Endodermal cell (in vitro differentiated cells): ENCODE measurements around the gene DHRS1. TPM values are rescaled to one million over a fixed set of nuclear protein-coding genes. Genes with fewer than 3 reads are reported as not detected.

ENCODE experiments used
- DNase-seq: peaks from one replicate; pipeline ENCODE4 v3.0.0-alpha.2; 2017
- H3K27ac ChIP-seq: 2 replicates; pipeline ENCODE4 v1.5.1; 2013; ENCODE audit warnings: mild to moderate bottlenecking, low read depth, low read length, moderate library complexity
- H3K27me3 ChIP-seq: 2 replicates; pipeline ENCODE4 v1.6.1; 2013; ENCODE audit warnings: mild to moderate bottlenecking, low read length, moderate library complexity; ENCODE audit not compliant: insufficient read depth, control insufficient read depth, poor library complexity, severe bottlenecking
- H3K36me3 ChIP-seq: 2 replicates; pipeline ENCODE4 v1.7.0; 2013; ENCODE audit warnings: mild to moderate bottlenecking, low read length, moderate library complexity; ENCODE audit not compliant: control insufficient read depth, insufficient read depth
- H3K4me1 ChIP-seq: one replicate; pipeline ENCODE4 v1.7.0; 2013; ENCODE audit warnings: low read length; ENCODE audit not compliant: control insufficient read depth, insufficient read depth
- H3K4me3 ChIP-seq: 2 replicates; pipeline ENCODE4 v1.5.1; 2013; ENCODE audit warnings: mild to moderate bottlenecking, low read length, moderate library complexity
- H3K9ac ChIP-seq: 2 replicates; pipeline ENCODE4 v1.6.1; 2013; ENCODE audit warnings: mild to moderate bottlenecking, low read length, moderate library complexity; ENCODE audit not compliant: poor library complexity, severe bottlenecking; ENCODE audit errors: extremely low read depth
- H3K9me3 ChIP-seq: 2 replicates; pipeline ENCODE4 v1.6.1; 2013; ENCODE audit warnings: mild to moderate bottlenecking, low read length, moderate library complexity; ENCODE audit not compliant: control insufficient read depth
- H3K27ac Mint-ChIP-seq: 2 replicates; pipeline ENCODE4 v1.8.0; 2020; ENCODE audit warnings: mixed read lengths
- H3K27me3 Mint-ChIP-seq: 2 replicates; pipeline ENCODE4 v1.8.0; 2021; ENCODE audit warnings: mild to moderate bottlenecking, mixed read lengths; ENCODE audit not compliant: insufficient read depth
- H3K36me3 Mint-ChIP-seq: 2 replicates; pipeline ENCODE4 v1.8.0; 2020; ENCODE audit warnings: low read depth, mixed read lengths
- H3K4me1 Mint-ChIP-seq: 2 replicates; pipeline ENCODE4 v1.8.0; 2020; ENCODE audit warnings: mixed read lengths
- H3K4me3 Mint-ChIP-seq: 2 replicates; pipeline ENCODE4 v1.8.0; 2020; ENCODE audit warnings: mild to moderate bottlenecking, moderate library complexity, mixed read lengths
- H3K9me3 Mint-ChIP-seq: 2 replicates; pipeline ENCODE4 v1.8.0; 2020; ENCODE audit warnings: mild to moderate bottlenecking, mixed read lengths
- WGBS, 2 experiments: methylation state at CpG; one replicate each; pipeline versions ENCODE4 v1.1.5 to v1.1.7; 2013; ENCODE audit warnings: missing lambda C conversion rate in 2 of 2, mixed read lengths in 1 of 2; ENCODE audit not compliant: insufficient coverage in 1 of 2, insufficient read length in 1 of 2; 5-methylcytosine and 5-hydroxymethylcytosine counted together
- total RNA-seq, 2 donors: library from RNA; stranded (reverse); fragmentation: NEBNext Ultra II Directional in 1 of 2; extraction: Animal tissue kit (Norgen Biotek cat#: 25700) in 1 of 2; gene quantifications; 2 replicates in 1 of 2; 3 replicates in 1 of 2; pipeline ENCODE4 v1.2.1, GENCODE V29; 2021
- TF ChIP-seq, protein P1 (sequence below): fragments of 200-600 bp; sonication (generic); conservative IDR thresholded peaks from 2 replicates; pipeline ENCODE4 v1.5.0; 2021; ENCODE audit warnings: antibody characterized with exemption, mild to moderate bottlenecking

The DHRS1 gene
- total RNA-seq, 2 donors from 2014 or later, result 21.2 to 22.5 TPM

DNA sequence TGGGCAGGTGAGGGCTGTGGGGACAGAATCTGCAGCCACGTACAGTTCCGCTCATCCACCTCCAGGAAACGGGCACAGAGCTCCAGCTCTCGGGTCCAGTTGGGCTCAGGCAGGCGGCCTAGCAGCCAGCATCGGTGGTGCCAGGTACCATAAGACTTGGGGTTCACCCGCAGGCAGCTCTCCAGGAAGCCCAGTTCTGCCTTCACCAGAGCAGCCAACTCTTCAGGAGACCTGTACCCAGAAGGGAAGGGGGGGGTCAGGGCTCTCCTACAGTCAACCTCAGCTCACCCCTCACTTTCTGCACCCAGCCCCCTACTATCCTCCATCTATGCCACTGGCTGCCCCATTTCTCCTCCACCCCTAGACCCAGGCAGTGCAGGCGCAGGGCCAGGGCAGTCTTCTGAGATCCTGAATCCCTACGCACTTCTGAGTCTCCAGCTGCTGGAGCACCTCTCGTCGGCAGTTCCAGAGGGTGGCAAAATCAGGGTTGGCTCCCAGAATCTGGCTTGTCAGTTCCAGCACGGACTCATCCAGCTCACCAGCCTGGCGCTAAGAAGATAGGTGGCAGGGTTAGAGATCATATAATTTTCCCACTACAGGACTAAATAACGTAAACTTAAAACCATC lies 29.6 kb downstream of the DHRS1 start:
- H3K27me3 Mint-ChIP-seq, result no peaks in the 10 kb centered on the region
- Histone ChIP-seq H3K9me3 (no peaks in the 10 kb centered on the region), H3K36me3 (no peaks in the 10 kb centered on the region), H3K4me3 (no peak overlapping the region), H3K4me1 (no peaks in the 10 kb centered on the region), H3K27me3 (no peaks in the 10 kb centered on the region), H3K27ac (no peak overlapping the region), H3K9ac (no peak overlapping the region)
- H3K4me1 Mint-ChIP-seq, result peaks cover 4% of the 10 kb centered on the region
- no peak for DNase-seq
- WGBS, 2 experiments, result 93 to 97% methylated on average over 8 to 14 of the region's 14 CpGs
- H3K36me3 Mint-ChIP-seq, result peaks cover 5% of the 10 kb centered on the region
- TF ChIP-seq, protein P1, sequence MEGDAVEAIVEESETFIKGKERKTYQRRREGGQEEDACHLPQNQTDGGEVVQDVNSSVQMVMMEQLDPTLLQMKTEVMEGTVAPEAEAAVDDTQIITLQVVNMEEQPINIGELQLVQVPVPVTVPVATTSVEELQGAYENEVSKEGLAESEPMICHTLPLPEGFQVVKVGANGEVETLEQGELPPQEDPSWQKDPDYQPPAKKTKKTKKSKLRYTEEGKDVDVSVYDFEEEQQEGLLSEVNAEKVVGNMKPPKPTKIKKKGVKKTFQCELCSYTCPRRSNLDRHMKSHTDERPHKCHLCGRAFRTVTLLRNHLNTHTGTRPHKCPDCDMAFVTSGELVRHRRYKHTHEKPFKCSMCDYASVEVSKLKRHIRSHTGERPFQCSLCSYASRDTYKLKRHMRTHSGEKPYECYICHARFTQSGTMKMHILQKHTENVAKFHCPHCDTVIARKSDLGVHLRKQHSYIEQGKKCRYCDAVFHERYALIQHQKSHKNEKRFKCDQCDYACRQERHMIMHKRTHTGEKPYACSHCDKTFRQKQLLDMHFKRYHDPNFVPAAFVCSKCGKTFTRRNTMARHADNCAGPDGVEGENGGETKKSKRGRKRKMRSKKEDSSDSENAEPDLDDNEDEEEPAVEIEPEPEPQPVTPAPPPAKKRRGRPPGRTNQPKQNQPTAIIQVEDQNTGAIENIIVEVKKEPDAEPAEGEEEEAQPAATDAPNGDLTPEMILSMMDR, result no peak
- H3K27ac Mint-ChIP-seq, result no peak overlapping the region
- no peaks in the 10 kb centered on the region for H3K9me3 Mint-ChIP-seq
- H3K4me3 Mint-ChIP-seq, result peak overlapping the region; percentile 75

DNA sequence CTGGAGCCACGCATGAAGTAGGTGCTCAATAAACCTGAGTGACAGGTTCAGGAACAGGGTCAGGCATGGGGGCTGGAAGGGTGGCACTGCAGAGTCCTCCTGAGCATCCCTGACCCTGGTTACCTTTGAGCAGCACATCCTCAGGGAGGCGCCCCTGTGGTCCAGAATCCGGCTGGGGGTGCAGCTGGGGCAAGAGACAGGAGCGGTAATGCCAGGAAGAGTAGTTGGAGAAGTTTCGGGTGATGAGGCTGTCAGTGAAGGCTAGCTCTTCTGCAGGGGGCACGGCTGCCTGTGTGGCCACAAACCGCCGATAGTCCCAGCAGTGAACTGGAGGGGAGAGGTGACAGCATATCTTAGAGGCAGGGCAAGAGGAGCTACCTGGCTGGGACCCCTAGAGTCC lies 30.2 kb downstream of the DHRS1 start:
- H3K4me1 Mint-ChIP-seq, result peaks cover 4% of the 10 kb centered on the region
- TF ChIP-seq, protein P1, result no peak
- Histone ChIP-seq H3K4me3 (no peak overlapping the region), H3K4me1 (no peaks in the 10 kb centered on the region), H3K9me3 (no peaks in the 10 kb centered on the region), H3K27me3 (no peaks in the 10 kb centered on the region), H3K9ac (no peak overlapping the region), H3K36me3 (no peaks in the 10 kb centered on the region), H3K27ac (no peak overlapping the region)
- no peak overlapping the region for H3K4me3 Mint-ChIP-seq
- 96 to 100% methylated on average over 5 to 8 of the region's 8 CpGs for WGBS, 2 experiments
- H3K9me3 Mint-ChIP-seq, result no peaks in the 10 kb centered on the region
- H3K27ac Mint-ChIP-seq, result no peak overlapping the region
- no peak for DNase-seq
- peaks cover 5% of the 10 kb centered on the region for H3K36me3 Mint-ChIP-seq
- no peaks in the 10 kb centered on the region for H3K27me3 Mint-ChIP-seq

- no peaks in the 10 kb centered on the region for H3K9me3 Mint-ChIP-seq
- no peaks in the 10 kb centered on the region for H3K4me1 ChIP-seq
- no peak overlapping the region for H3K9ac ChIP-seq
- H3K9me3 ChIP-seq, result no peaks in the 10 kb centered on the region
- TF ChIP-seq, protein P1, result no peak
- H3K36me3 Mint-ChIP-seq, result peaks cover 5% of the 10 kb centered on the region
- H3K27me3 ChIP-seq, result no peaks in the 10 kb centered on the region
- H3K4me3 Mint-ChIP-seq, result no peak overlapping the region
- no peaks in the 10 kb centered on the region for H3K36me3 ChIP-seq
- no peaks in the 10 kb centered on the region for H3K27me3 Mint-ChIP-seq
- 92 to 93% methylated on average over 5 to 9 of the region's 9 CpGs for WGBS, 2 experiments
- H3K4me3 ChIP-seq, result no peak overlapping the region
- peaks cover 4% of the 10 kb centered on the region for H3K4me1 Mint-ChIP-seq
- no peak overlapping the region for H3K27ac ChIP-seq
- H3K27ac Mint-ChIP-seq, result no peak overlapping the region
- DNase-seq, result no peak
These were observed 31.4 kb downstream of the DHRS1 start for GRCh38 chr14:24268225-24268624.
